MG63 (cell line): ENCODE results near the gene DHRSX. TPM values are rescaled to one million over a fixed set of nuclear protein-coding genes. Genes with fewer than 3 reads are reported as not detected.
A peak's percentile ranks its signal among the peaks of the same experiment; 100 is the strongest.
"Not testable (repeated sequence)": the region's sequence is repeated elsewhere in the genome, so short reads cannot be mapped to it uniquely, and the experiment has no call there.

Experiments used
- DNase-seq: peaks from one replicate; pipeline ENCODE4 v3.0.0-alpha.2; 2020
- H3K27me3 ChIP-seq: fragments of 250-450 bp; sonication (Bioruptor Pico); 2 replicates; pipeline ENCODE4 v1.5.1; 2020; ENCODE audit warnings: mild to moderate bottlenecking, moderate library complexity
- H3K36me3 ChIP-seq: fragments of 250-450 bp; sonication (Bioruptor Pico); 2 replicates; pipeline ENCODE4 v1.5.1; 2020; ENCODE audit warnings: mild to moderate bottlenecking, moderate library complexity
- H3K4me3 ChIP-seq: fragments of 250-450 bp; sonication (Bioruptor Pico); 2 replicates; pipeline ENCODE4 v1.5.1; 2020; ENCODE audit warnings: mild to moderate bottlenecking, moderate library complexity
- H3K9me3 ChIP-seq: fragments of 250-450 bp; sonication (Bioruptor Pico); 2 replicates; pipeline ENCODE4 v1.5.1; 2020; ENCODE audit warnings: mild to moderate bottlenecking, moderate library complexity
- total RNA-seq: library from RNA; depleted of rRNA; stranded (reverse); fragments of >200 nt; shearing (Covaris generic); gene quantifications from 2 replicates; pipeline ENCODE4 v1.2.3, GENCODE V29; 2014; ENCODE audit warnings: low replicate concordance; rRNA removed

The DHRSX gene, protein sequence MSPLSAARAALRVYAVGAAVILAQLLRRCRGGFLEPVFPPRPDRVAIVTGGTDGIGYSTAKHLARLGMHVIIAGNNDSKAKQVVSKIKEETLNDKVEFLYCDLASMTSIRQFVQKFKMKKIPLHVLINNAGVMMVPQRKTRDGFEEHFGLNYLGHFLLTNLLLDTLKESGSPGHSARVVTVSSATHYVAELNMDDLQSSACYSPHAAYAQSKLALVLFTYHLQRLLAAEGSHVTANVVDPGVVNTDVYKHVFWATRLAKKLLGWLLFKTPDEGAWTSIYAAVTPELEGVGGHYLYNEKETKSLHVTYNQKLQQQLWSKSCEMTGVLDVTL
- total RNA-seq = 18.6 and 30.3 TPM in 2 replicates

DNA sequence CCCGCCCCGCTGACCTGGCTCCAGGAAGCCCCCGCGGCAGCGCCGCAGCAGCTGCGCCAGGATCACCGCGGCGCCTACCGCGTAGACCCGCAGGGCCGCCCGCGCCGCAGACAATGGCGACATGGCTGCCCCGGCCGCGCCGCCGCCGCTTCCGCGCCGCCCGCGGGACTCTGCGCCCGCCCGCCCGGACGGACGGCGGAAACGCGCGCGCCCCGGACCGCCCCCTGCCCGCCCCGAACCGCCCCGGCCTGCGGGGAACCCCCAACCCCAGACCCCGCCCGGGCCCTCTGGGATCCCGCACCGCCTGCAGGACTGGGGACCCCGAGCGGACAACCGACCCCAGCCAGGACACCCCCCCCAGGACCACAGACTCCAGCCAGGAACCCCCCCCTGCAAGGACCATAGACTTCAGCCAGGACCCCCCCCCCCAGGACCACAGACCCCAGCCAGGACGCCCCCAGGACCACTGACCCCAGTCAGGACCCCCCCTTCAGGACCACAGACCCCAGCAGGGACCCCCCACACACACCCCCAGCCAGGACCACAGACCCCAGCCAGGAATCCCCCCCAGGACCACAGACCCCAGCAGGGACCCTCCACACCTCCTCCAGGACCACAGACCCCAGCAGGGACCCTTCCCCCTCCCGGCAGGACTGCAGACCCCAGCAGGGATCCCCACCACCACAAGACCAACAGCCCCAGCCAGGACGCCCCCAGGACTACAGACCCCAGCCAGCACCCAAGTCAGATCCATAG lies at the start of gene DHRSX, which contains the start of gene ZBED1:
Gene DHRSX (minus strand): TSS at position 174 of the 756 bp plus-strand sequence. CDS start 51 bp downstream, at position 123.
Gene ZBED1 (minus strand): TSS at position 174 of the 756 bp plus-strand sequence. CDS start 10,257 bp downstream, outside the sequence.
- Histone ChIP-seq H3K9me3 (no peaks in the 10 kb centered on the region), H3K27me3 (no peaks in the 10 kb centered on the region), H3K36me3 (peaks cover 29% of the 10 kb centered on the region), H3K4me3 (peak within 1 kb of the TSS; percentile 93)
- peak; percentile 74 for DNase-seq

DNA sequence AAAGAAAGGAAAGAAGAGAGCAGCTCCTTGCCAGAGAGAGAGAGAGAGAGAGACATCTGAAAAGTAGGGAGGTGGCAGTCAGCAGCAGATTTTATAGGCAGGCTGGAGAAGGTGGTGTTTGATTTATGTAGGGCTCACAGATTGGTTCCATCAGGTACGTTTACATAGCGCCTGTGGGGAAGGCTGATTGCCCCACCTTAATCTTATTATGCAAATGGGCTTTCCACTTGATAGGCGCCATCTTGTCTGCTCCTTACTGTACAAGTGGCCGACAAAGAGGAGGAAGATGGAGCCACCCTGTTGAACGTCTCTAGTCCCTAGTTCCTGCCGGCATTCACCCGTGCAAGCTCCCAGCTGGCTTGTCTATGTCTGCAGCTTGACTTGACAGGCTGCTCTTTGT lies 49.1 kb upstream of the DHRSX start:
- no peaks in the 10 kb centered on the region for H3K36me3 ChIP-seq
- DNase-seq = no peak
- no peak overlapping the region for H3K4me3 ChIP-seq
- peaks cover 22% of the 10 kb centered on the region for H3K27me3 ChIP-seq
- 0 out of 2 replicates have a peak, but pooled peaks cover 2% of the 10 kb centered on the region for H3K9me3 ChIP-seq

DNA sequence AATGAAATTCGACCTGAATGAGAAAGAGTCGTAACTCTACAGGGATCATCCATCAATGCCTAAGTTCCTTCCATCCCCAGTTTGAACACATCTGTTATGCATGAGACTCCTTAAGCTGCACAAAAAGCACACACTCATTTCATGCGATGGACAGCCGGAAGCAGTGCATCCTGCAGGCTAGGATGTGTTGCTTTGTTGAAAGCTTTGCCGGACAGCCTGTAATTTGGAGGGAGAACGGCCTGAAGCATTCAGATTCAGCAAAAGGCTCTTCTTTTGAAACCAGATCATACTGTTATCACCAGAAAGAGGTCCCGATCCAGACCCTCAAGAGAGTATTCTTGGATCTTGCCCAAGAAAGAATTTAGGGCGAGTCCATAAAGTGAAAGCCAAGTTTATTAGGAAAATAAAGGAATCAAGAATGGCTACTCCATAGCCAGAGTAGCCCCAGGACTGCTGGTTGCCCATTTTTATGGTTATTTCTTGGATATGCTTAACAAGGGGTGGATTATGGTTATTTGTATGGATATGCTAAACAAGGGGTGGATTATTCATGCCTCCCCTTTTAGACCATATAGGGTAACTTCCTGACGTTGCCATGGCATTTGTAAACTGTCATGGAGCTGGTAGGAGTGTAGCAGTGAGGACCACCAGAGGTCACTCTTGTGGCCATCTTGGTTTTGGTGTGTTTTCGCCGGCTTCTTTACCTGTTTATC lies 48.1 kb upstream of the DHRSX start:
- Histone ChIP-seq H3K36me3 (no peaks in the 10 kb centered on the region), H3K9me3 (0 out of 2 replicates have a peak, but pooled peaks cover 2% of the 10 kb centered on the region), H3K27me3 (peaks cover 26% of the 10 kb centered on the region), H3K4me3 (no peak overlapping the region)
- DNase-seq = no peak

DNA sequence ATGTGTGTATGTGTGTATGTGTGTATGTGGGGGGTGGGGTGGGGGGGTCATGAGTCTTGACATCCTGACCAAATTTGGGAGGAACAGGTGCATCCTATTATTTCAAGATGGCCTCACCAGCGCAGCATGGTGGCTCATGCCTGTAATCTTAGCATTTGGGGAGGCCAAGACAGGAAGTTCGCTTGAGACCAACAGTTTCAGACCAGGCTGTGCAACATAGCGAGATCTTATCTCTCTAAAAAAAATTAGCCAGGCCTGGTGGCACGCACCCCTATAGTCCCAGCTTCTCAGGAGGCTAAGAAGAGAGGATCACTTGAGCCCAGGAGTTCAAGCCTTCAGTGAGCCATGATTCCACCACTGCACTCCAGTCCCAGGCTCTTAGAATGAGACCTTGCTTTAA lies 47.0 kb upstream of the DHRSX start:
- Histone ChIP-seq H3K4me3 (no peak overlapping the region), H3K27me3 (peaks cover 19% of the 10 kb centered on the region), H3K36me3 (no peaks in the 10 kb centered on the region), H3K9me3 (0 out of 2 replicates have a peak, but pooled peaks cover 2% of the 10 kb centered on the region)
- DNase-seq = no peak

DNA sequence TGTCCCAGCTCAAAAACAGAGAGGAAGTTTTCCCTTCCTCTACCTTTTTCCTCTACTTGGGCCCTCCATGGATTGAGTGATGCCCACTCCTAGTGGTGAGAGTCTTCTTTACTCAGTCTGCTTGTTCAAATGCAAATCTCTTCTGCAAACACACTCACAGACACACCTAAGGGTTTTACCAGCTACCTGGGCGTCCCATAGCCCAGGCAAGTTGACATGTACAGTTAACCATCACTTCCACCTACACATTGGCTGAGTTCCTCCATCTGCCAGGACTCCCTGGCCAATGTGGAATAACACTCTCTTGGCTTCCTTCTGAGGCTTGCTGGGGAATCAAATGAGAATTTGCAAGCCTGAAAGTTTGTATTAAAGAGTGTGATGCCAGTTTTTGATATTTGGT lies 45.7 kb upstream of the DHRSX start:
- H3K36me3 ChIP-seq = no peaks in the 10 kb centered on the region
- H3K4me3 ChIP-seq = no peak overlapping the region
- peaks cover 10% of the 10 kb centered on the region for H3K27me3 ChIP-seq
- DNase-seq = no peak
- H3K9me3 ChIP-seq = 0 out of 2 replicates have a peak, but pooled peaks cover 2% of the 10 kb centered on the region

DNA sequence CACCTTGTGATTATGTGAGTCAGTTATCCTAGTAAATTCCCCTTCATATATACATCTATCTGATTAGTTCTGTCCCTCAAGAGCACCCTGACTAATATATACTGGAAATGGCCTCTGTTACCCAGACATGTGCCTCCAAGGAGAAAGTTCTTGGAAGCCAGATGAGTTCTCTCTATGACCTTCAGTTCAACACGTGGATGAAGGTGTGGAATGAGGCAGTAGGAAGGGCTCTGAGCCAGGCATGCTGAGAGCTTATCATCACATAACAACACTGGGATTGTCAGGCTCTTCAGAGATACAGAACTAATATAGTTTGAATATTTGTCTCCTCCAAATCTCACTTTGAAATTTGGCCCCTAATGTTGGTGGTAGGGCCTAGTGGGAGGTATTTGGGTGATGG lies 44.4 kb upstream of the DHRSX start:
- Histone ChIP-seq H3K9me3 (0 out of 2 replicates have a peak, but pooled peaks cover 2% of the 10 kb centered on the region), H3K27me3 (peaks cover 10% of the 10 kb centered on the region), H3K36me3 (no peaks in the 10 kb centered on the region), H3K4me3 (no peak overlapping the region)
- no peak for DNase-seq

DNA sequence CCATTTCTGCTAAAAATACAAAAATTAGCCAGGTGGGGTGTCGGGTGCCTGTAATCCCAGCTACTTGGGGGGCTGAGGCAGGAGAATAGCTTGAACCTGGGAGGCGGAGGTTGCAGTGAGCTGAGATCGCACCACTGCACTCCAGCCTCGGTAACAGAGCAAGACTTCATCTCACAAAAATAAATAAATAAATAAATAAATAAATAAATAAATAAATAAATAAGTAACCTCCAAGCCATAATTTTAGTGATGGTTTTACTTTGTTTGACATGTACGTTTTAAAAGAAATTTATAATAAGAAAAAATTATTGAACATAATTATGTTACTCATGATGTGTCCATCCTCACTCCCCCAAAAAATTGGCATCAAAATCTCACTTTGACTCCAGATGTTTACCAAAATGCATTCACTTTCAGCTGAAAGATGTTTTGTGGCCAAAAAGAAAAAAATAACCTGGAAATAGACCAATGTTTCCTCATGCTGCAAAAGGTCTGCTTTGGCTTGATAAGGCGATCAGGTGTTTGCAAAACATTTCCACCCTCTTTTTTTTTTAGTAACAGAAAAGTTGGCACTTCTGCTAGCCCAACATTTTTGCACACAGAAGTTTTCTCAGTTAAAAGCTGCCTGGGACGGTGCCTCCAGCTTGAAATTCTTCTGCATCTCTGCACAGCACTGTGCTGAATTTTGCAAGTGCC lies 42.2 kb upstream of the DHRSX start:
- H3K9me3 ChIP-seq = 0 out of 2 replicates have a peak, but pooled peaks cover 2% of the 10 kb centered on the region
- no peaks in the 10 kb centered on the region for H3K36me3 ChIP-seq
- no peak for DNase-seq
- H3K4me3 ChIP-seq = no peak overlapping the region
- H3K27me3 ChIP-seq = peaks cover 12% of the 10 kb centered on the region

DNA sequence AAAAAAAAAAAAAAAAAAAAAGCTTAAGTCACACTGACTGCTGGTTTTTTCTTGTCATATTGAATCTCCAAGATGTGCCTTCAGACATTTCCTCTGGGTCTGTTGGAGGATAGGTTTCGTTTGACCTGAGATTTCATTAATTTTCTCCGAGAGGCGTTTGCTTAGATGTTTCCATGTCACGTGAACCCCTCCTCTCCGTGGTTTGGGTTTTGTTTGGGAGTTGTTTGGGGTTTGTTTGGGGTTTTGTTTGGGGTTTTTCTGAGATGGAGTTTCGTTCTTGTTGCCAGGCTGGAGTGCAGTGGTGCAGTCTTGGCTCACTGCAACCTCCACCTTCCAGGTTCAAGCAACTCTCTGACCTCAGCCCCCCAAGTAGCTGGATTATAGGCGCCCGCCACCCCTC lies 40.8 kb upstream of the DHRSX start:
- H3K27me3 ChIP-seq = peaks cover 16% of the 10 kb centered on the region
- no peak overlapping the region for H3K4me3 ChIP-seq
- H3K36me3 ChIP-seq = no peaks in the 10 kb centered on the region
- no peak for DNase-seq
- H3K9me3 ChIP-seq = 0 out of 2 replicates have a peak, but pooled peaks cover 2% of the 10 kb centered on the region

DNA sequence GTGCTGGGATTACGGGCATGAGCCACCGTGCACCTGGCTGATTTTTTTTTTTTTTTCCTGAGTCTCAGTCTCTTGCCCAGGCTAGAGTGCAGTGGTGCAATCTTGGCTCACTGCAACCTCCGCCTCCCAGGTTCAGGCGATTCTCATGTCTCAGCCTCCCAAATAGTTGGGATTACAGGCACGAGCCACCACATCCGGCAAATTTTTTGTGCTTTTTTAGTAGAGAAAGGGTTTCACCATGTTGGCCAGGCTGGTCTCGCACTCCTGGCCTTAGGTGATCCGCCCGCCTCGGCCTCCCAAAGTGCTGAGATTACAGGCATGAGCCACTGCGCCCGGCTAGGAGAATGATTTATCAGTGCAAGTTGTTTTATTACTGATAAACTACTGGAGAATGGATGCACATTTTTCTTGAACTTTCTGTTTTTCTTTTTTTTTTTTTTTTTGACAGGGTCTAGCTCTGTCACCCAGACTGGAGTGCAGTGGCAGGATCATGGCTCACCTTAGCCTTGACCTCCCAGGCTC lies 39.7 kb upstream of the DHRSX start:
- no peak for DNase-seq
- Histone ChIP-seq H3K4me3 (no peak overlapping the region), H3K9me3 (0 out of 2 replicates have a peak, but pooled peaks cover under 1% of the 10 kb centered on the region), H3K36me3 (no peaks in the 10 kb centered on the region), H3K27me3 (peaks cover 16% of the 10 kb centered on the region)

DNA sequence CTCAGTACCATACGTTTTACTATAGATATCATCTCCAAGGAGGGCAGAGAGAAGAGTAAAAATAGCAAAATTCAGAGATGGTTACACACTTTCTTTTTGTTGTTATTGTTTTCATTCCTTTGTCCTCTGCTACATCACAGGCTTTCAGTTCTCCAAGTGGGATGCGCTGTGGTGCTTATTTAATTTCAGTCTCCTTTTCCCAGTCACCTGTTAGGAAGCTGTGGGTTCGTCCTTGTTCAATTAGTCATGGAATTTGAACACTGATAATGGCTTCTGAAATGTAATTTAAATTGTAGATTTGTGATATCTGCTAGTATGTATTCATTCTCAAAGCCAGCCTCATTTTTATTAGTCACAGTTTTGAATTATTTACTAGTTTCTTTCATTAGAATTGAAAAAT lies 38.8 kb upstream of the DHRSX start:
- H3K36me3 ChIP-seq = no peaks in the 10 kb centered on the region
- DNase-seq = no peak
- peaks cover 16% of the 10 kb centered on the region for H3K27me3 ChIP-seq
- H3K4me3 ChIP-seq = no peak overlapping the region
- no peaks in the 10 kb centered on the region for H3K9me3 ChIP-seq

DNA sequence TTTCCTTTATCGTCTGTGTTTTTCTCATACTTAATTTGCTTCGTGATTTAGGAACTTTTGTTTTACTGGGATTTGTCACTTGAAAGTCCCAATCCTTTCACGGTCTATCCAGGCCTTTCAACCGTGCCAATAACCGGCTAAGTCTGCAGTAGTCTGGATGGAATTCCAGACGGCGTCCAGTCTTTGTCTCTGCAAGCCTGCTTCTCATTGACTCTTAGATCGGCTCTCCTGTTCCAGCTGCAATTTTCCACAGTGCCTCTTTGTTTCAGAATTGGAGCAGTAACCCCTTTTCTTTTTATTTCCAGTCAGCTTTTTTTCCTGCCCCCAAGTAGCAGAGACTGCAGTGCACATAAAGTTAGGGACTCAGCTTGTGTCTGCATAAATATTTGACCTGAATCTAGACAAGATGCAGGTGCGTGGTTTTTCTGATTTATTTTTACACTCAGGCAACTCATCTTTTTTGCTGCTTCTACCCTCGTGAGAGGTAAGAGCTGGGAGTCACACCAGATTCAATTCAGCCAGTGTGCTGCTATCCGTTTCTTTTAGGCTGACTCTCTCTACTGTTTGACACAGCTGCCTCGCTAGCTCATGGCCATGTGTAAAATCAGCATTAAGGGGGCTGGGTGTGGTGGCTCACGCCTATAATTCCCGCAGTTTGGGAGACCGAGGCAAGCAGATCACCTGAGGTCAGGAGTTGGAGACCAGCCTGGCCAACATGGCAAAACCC lies 37.4 kb upstream of the DHRSX start:
- Histone ChIP-seq H3K9me3 (no peaks in the 10 kb centered on the region), H3K4me3 (no peak overlapping the region), H3K36me3 (no peaks in the 10 kb centered on the region), H3K27me3 (peaks cover 9% of the 10 kb centered on the region)
- no peak for DNase-seq

DNA sequence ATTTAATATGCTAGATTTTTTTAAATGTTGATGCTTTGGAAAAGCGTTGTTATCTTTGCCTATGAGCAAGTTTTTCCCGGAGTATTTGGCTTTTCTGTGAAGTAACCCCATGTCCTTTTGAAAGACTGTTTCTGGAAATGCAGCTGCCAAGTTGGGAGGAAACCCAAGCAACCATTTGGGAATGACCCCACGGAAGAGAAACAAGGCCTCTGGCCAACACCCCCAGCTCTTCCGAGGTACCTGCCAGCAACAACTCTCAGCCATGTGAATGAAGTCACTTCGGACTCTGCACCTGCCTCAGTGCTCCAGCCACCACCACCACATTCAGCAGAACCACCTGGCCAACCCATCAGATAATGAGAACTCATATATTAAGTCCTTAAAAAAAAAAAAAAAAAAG lies 36.2 kb upstream of the DHRSX start:
- Histone ChIP-seq H3K9me3 (no peaks in the 10 kb centered on the region), H3K27me3 (peaks cover 9% of the 10 kb centered on the region), H3K4me3 (no peak overlapping the region), H3K36me3 (no peaks in the 10 kb centered on the region)
- DNase-seq = no peak

DNA sequence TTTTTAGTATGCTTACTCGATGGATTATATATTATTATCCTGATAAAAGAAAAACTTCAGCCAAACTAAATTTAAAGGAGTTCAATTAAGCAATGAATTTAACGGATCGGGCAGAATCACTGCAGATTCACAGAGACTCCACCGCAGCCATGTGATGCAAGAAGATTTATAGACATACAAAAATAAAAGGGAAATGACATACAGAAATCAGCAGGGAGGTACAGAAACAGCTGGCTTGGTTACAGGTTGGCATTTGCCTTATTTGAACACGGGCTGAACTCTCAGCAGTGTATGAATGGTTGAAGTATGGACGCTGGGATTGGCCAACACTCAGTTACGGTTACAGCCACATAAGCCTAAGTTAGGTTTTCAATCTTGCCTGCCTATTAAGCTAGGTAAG lies 35.4 kb upstream of the DHRSX start:
- no peak for DNase-seq
- Histone ChIP-seq H3K4me3 (no peak overlapping the region), H3K9me3 (no peaks in the 10 kb centered on the region), H3K36me3 (no peaks in the 10 kb centered on the region), H3K27me3 (peaks cover 9% of the 10 kb centered on the region)

DNA sequence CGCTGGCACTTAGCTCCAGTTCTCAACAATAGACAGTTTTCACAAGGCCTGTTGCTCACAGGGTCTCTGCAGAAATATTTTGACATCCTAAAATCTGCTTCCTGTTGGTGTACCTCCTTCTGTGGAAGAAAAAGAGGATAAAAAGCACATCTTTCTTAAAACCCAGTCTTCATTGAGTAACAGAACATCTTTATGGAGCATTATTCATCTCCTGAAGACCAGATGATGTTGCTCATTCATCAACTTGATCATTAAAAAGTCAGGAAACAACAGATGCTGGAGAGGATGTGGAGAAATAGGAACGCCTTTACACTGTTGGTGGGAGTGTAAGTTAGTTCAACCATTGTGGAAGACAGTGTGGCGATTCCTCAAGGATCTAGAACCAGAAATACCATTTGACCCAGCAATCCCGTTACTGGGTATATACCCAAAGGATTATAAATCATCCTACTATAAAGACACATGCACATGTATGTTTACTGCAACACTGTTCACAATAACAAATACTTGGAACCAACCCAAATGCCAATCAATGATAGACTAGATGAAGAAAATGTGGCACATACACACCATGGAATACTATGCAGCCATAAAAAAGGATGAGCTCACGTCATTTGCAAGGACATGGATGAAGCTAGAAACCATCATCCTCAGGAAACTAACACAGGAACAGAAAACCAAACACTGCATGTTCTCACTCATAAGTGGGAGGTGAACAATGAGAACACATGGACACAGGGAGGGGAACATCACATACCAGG lies 33.7 kb upstream of the DHRSX start:
- H3K9me3 ChIP-seq, H3K36me3 ChIP-seq, DNase-seq, H3K4me3 ChIP-seq, H3K27me3 ChIP-seq: not testable (repeated sequence)

DNA sequence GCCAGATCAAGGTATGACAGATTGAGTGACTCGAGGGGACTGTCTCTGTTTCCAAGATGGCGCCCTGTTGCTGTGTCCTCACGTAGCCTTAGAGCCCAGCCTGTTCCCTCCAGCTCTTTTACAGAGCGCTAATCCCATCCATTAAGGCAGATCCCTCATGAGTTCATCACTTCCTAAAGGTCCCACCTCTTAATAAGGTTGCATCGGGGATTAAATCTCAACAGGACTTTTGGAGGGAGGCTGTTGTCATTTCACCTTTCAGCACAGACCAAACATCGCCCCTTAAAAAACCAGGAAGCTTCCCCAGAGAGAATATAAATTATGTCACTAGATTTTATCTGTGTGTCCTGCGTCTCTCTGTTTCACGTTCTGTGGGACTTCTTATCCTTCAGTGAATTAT lies 32.6 kb upstream of the DHRSX start:
- Histone ChIP-seq H3K36me3 (no peaks in the 10 kb centered on the region), H3K9me3 (no peaks in the 10 kb centered on the region)
- no peak for DNase-seq

More for the DNA sequence above, 32.6 kb upstream of the DHRSX start:
- Histone ChIP-seq H3K4me3 (no peak overlapping the region), H3K27me3 (peaks cover 10% of the 10 kb centered on the region)
